Body of pancreas (tissue), 4 donors: ENCODE data around the gene TNNT1.

ENCODE experiments used
- POLR2A ChIP-seq, 3 donors: fragments of 450-650 bp; IDR thresholded peaks; one replicate each; pipeline ENCODE4 v1.6.1; 2016; ENCODE audit warnings: antibody characterized with exemption in 3 of 3, mild to moderate bottlenecking in 2 of 3
- TF ChIP-seq, protein P1 (sequence below), 7 experiments: fragments of 450-650 bp in 4 of 7; fragments of 200-600 bp in 3 of 7; sonication (generic) in 3 of 7; IDR thresholded peaks; one replicate each; pipeline ENCODE4 v1.5.1; 2016 to 2019; ENCODE audit warnings: antibody characterized with exemption in 7 of 7

DNA sequence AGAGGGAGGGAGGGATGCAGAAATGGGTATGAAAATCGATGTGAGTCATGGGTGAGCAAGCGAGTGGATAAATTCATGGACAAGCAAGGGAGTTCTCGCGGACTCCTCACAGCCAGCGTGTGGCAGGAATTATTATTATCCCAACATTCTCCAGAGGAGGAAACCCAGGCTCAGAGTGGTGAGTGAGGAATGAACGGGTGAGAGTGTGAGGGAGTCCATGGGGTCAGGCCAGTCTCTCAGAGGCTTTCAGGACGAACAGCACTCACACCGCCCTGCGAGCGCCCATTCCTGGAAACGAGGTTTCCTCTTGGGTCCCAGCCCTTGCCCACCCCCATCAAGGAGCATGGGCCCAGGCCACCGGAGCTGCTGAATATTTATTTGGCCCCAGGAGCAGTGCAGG is 23.7 kb upstream of the TNNT1 start:
- TF ChIP-seq, protein P1, sequence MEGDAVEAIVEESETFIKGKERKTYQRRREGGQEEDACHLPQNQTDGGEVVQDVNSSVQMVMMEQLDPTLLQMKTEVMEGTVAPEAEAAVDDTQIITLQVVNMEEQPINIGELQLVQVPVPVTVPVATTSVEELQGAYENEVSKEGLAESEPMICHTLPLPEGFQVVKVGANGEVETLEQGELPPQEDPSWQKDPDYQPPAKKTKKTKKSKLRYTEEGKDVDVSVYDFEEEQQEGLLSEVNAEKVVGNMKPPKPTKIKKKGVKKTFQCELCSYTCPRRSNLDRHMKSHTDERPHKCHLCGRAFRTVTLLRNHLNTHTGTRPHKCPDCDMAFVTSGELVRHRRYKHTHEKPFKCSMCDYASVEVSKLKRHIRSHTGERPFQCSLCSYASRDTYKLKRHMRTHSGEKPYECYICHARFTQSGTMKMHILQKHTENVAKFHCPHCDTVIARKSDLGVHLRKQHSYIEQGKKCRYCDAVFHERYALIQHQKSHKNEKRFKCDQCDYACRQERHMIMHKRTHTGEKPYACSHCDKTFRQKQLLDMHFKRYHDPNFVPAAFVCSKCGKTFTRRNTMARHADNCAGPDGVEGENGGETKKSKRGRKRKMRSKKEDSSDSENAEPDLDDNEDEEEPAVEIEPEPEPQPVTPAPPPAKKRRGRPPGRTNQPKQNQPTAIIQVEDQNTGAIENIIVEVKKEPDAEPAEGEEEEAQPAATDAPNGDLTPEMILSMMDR (IDR thresholded peaks at IDR 0.05): no peak
- no peak for TF ChIP-seq POLR2A (IDR thresholded peaks at IDR 0.05)
